ENCODE measurements around the gene NSMCE3.
"Not testable (repeated sequence)": the region's sequence is repeated elsewhere in the genome, so short reads cannot be mapped to it uniquely, and the experiment has no call there.

Gene NSMCE3

GRCh38 chr15:29268706-29269484 is 727 bp downstream of the NSMCE3 start:
- DNase-seq, result no peak

GRCh38 chr15:29266052-29266582 is 3.5 kb downstream of the NSMCE3 start:
- DNase-seq, result no peak

GRCh38 chr15:29263289-29263688 is 6.3 kb downstream of the NSMCE3 start:
- no peak for DNase-seq

GRCh38 chr15:29262738-29263137 is 6.9 kb downstream of the NSMCE3 start:
- no peak for DNase-seq

- no peak for DNase-seq
These were observed 8.7 kb downstream of the NSMCE3 start for GRCh38 chr15:29260896-29261295.

GRCh38 chr15:29259233-29259632 is 10.4 kb downstream of the NSMCE3 start:
- no peak for DNase-seq

- DNase-seq, result no peak
These were observed 17.4 kb downstream of the NSMCE3 start for GRCh38 chr15:29252234-29252633.

GRCh38 chr15:29244544-29244943 is 25.1 kb downstream of the NSMCE3 start:
- no peak for DNase-seq

GRCh38 chr15:29244123-29244522 is 25.5 kb downstream of the NSMCE3 start:
- DNase-seq, result no peak

GRCh38 chr15:29242456-29243242 is 27.0 kb downstream of the NSMCE3 start:
- no peak for DNase-seq

GRCh38 chr15:29241207-29241606 is 28.4 kb downstream of the NSMCE3 start:
- no peak for DNase-seq

- DNase-seq, result no peak
These were observed 30.2 kb downstream of the NSMCE3 start for GRCh38 chr15:29239395-29239794.

GRCh38 chr15:29233566-29233965 is 36.1 kb downstream of the NSMCE3 start:
- DNase-seq, result no peak

- DNase-seq, result no peak
These were observed 43.0 kb downstream of the NSMCE3 start for GRCh38 chr15:29226436-29227208.

- no peak for DNase-seq
These were observed 43.9 kb downstream of the NSMCE3 start for GRCh38 chr15:29225534-29226234.

GRCh38 chr15:29224987-29225363 is 44.6 kb downstream of the NSMCE3 start:
- DNase-seq, result not testable (repeated sequence)

GRCh38 chr15:29224235-29224986 is 45.2 kb downstream of the NSMCE3 start:
- not testable (repeated sequence) for DNase-seq

GRCh38 chr15:29223640-29224039 is 46.0 kb downstream of the NSMCE3 start:
- no peak for DNase-seq

GRCh38 chr15:29222129-29222853 is 47.3 kb downstream of the NSMCE3 start:
- DNase-seq, result no peak

- DNase-seq, result no peak
These were observed 48.8 kb downstream of the NSMCE3 start for GRCh38 chr15:29220852-29221251.

GRCh38 chr15:29216955-29217354 is 52.7 kb downstream of the NSMCE3 start:
- DNase-seq, result no peak
